DMS79 treated with DMSO at 0.1 percent for 48 hours (cell line): ENCODE data around the gene SEC16A.

ENCODE experiments used
- DNase-seq: peaks from one replicate; lab custom pipeline; 2025; lab: John Stamatoyannopoulos, UW

The SEC16A gene

DNA sequence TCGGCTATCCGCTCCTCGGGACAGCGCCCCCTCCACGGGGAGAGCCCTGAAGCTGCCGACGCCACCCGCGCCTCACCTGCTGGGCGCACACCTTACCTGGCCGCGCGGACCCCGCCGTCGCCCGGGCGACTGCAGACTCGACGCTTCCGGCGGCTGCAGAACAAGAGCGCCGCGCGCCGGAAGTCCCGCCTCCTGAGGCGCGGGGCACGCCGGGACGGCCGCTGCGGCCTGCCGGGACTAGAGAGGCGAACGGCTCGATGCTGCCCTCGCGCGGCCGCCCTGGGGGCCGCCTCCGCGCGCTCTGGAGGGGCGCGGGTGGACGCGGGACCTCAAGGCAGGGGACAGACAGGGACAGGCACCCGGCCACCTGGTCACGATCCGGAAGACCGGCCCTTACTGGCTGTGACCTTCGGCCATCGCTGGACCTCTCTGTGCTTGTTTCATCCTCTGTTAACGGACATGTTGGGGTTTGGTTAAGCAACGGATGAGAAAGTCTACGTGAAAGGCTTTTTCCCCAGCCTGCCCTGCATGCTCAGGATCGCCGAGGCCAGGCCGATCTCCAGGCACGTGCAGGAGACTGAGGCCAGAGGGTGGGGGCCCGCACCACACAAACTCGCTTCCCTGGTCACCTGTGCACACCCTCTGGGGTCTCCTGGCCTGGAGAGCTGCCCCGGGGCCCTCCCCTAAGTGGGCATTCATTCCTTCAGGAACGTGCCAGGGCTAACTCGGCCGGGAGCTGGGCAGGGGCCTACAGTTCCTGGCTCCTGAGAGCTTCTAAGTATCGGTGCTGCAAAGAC, 82.6 kb downstream of the SEC16A start, which contains the start of gene SNAPC4:
TSS of gene SNAPC4 (minus strand) at position 133 of the 797 bp plus-strand sequence. CDS start 1,742 bp downstream, outside the sequence.
- peak; percentile 81 for DNase-seq

DNA sequence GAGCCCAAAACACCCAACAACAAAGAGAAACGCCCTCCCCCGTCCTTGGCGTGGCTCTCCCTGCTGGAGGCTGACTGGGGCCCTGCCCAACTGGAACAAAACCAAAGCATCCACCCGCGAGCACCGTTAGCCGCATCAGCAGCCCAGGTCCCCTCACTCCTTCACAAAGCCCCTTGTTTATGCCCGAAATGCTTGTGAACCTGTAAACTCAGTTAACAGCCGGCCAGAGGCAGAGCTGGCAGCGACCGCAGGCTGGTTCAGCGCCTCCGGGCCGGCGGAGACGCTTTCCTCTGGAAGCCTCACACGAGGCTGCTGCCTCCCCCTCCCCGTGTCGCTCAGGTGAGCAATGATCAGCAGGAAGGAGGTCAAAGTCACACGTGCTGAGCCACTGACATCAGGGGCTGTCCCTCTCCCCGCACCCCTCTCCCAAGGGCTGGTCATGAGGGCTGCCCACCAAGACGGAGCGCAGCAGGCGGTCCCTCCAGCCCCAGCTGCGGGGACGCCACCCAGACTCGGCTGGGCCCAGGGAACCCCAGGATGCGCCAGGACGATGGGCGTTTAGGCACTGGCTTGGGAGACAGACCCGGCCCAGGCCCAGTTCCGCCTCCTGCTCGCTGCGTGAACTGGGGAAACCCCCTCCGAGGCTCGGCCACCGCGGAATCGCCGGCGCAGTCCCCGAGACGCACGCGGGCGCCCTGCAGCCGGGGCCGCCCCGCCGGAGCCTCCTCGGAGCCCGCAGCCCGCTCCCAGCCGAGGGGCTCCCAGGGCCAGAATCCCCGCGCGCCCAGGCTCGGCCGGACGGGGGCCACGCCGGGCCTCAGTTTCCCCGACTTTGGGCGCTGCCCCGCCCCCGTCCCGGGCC, 83.4 kb downstream of the SEC16A start:
- no peak for DNase-seq

DNA sequence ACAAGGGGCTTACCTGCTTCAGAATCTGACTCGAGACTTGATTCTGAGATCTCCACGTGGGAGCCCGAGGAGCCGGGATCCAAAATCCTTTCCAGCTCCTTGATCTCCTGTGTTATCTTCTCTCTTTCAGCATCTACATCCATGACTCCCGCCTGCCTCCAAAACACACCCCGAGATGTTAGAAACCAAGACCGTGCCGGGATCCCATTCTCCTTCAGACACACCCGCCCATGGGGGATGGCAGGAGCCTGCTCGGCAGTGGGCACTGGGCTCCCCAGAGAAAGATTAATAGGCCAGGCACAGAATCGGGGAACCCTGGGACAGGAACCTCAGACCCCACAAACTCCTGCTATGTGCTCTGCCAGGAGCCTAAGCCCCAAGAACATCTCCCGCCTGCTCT, 84.6 kb downstream of the SEC16A start:
- DNase-seq, result no peak

DNA sequence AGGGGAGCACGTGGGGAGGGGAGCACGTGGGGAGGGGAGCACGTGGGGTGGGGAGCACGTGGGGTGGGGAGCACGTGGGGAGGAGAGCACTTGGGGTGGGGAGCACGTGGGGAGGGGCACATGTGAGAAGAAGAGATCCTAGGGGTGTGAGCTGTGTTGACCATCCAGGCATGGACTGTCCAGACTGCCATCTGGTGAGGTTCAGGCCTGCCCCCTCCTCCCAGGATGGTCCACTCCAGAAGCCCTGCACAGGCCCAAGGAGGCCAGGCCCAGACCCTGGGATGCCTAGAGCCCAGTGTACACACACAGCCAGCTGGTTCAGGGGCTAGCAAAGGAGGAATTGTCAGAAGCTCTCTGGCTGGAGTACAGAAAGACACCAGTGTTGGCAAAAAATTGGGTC, 85.2 kb downstream of the SEC16A start:
- no peak for DNase-seq

DNA sequence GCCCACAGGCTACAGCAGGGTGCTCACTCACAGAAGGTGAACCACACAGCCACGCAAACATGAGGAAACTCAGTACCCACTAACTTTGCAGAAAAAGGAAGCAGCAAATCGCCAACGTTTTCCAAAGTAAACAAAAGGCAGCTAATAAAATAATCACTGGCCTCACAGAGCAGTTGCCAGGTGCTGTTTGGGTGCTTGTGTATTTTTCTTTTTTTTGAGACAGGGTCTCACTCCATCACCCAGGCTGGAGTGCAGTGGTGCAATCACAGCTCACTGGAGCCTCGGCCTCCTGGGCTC, 86.7 kb downstream of the SEC16A start:
- no peak for DNase-seq

DNA sequence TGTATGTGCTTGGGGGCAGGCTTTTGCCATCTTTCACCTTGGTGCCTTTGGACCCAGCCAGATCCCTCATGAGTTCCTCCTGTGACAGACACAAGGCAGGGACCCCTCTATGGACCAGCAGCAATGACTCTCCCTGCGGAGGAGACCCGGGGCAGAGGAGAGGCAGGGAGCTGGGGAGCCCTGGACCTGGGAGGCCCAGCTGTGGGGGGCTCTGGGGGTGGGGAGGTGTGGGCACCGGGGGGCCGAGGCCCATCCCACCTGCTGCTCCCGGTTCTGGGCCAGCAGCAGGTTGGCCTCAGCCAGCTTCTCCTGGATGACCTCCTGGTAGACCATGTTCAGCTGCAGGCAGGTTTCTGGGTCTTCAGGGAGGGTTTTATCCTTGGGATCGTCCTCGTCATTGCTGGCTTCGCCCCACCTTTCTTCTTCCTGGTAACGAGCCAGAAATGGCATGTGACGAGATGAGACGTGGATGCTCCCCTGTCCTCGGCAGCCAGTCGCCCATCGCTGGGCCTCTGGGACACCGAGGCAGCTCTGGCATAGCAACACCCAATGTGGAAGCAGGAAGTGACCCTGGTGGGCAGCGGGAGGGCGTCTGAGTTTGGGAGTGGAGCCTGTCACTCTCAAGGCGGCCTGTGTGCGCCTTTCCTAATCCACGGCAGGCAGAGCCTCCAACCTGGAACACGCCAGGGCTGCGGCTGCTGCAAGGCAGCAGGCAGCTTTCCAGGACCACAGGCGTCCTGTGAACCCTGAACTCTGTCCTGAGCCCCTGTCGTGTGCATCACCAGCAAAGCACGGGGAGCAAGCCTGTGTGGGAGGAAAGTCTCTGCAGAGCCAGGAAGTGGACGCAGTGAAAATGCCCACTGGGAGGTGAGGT, 87.3 kb downstream of the SEC16A start:
- no peak for DNase-seq

DNA sequence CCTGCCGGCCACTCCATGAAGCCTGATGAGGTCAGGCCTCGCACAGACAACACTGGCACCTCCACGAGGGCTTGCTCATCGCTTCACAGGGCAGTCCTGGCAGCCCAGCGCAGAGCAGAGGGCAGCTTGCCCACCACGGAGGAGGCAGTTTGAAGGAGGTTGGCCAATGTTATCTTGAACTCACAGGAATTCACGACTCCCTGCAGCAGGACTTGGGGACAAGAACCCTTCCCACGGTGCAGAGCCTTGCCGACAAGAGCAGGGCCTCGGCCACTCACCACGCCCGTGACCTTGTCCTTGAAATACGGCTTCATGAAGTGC, 87.9 kb downstream of the SEC16A start:
- no peak for DNase-seq

DNA sequence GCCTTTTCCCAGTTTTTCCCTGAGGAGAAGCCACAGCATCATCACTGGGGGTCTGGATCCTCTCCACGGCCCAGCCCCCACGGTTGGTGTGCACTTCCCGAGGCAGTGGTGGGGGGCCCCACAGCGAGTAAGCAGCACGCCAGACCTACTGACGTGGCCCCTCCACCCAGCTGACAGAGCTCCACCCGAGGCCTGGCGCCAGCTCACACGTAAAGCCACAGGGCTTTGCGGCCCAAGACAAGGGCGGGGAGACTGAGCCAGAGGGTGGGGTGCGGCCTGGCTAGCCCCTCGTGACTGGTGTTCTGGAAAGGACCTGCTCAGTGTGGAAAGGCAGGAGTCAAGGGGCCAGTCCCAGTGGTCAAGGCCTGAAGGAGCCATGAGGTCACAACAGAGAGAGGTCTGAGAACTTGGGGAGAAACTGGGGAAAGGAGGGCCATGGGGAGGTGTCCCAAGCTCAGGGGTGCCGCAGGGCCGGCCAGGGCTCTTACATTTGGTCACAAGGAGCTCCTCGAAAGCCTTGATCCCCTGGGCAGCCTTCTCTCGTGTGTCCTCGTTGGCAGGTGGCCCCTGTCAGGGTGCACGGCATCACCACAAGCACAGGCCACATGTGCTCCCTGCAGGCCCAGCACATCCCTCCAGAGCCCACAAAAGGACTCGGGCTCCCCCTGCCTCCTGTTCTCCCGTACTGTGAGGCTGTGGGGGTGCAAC, 88.4 kb downstream of the SEC16A start:
- no peak for DNase-seq

DNA sequence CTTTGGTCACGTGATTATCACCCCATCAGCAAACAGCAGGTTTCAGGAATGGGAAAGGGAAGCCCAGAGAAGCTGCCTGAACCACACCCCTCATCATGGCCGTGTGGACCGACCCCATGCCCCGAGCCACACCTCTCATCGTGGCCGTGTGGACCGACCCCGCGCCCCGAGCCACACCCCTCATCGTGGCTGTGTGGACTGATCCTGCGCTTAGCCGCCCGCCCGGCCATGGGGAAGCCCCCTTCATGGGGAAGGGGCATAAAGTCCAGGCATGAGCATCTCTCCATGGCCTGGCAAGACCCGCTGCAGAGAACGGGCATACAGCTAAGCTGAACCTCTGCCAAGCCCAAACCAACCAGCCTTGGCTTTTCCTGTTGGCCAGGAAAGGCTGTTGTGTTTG, 89.3 kb downstream of the SEC16A start:
- no peak for DNase-seq

DNA sequence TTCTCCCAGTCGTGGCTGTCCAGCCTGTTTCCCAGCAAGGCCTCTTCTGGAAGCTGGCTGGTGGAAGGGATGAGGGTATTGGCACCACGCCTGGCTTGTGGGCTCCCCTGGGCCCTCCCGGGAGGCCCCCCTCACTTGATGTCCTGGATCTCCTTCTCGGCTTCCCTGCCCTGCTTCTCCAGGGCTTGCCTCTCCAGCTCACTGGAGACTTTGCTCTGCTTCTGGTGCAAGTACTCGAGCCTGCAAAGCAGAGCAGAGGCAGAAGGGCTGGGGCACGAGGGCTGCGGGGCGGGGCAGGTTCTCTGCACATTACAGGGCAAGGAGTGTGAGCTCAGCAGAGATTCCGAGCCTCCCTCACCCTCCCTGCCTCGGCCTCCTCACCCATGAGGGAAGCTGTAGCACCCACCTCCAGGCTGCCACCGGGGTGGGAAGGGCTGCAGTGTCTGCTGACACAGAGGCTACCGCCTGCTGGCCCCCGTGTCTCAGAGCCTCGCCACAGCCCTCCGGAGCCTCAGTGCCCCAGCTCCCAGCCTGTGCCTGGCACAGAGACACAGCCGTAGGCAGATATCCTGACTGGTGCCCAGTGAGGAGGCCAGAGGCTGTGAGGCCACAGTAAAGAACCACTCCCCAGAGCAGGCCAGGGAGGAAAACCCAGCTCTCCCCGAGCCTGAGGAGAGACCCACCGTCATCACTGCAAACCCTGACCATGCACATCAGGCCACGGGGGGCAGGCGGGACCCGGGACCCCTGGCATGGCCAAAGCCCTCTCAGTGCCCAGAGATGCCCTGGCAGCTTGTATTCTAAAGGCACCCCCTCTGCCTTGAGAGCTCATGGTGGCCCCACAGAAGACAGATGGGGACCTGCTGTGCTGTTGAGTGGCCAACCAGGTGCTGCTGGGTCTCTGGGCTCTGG, 90.0 kb downstream of the SEC16A start:
- no peak for DNase-seq

DNA sequence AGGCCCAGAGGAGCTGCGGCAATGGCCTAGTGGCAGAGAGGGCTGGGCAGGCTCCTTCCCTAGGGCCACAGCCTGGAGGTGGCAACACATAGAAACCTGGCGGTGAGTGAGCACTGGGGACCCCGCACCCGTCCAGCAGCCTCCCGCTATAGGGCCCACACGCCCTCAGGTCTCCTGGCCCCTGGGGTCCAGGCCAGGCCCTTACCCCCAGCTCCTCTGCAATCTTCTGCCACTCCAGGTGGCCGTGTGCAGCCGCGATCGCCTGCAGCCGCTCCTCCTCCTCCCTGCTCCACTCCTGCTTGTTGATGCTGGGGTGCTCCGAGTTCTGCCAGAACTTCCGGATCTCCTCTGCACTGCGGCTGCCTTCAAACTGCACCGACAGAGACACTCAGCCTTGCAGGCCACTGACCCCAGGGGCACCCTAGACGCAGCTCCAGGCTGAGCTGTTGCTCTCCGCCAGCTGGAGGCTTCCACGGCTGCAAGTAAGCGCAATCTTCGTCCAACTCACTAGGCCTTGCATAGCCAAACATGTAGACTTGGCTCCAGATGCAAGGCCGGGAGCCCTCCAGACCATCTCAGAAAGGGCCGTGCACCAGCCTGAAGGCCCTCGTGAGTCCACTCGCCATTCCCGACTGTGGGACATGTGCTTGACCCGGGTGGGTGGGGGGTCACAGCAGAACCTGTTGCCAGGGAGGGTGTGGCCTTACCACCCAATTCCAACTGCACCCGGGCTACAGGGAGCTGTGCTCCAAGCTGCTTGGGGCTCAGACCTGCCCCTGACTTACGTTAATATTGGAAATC, 90.9 kb downstream of the SEC16A start:
- DNase-seq, result no peak
